Neural cell (in vitro differentiated cells): ENCODE results near the gene CNTNAP2.

Experiments
- CTCF ChIP-seq: fragments of 450-650 bp; IDR thresholded peaks from 2 replicates; pipeline ENCODE4 v1.5.1; 2014; ENCODE audit warnings: antibody characterized with exemption, mild to moderate bottlenecking, moderate library complexity; ENCODE audit not compliant: poor library complexity, severe bottlenecking
- POLR2AphosphoS5 ChIP-seq: IDR thresholded peaks from 2 replicates; pipeline ENCODE4 v1.6.1; 2012
- SMC3 ChIP-seq: fragments of 450-650 bp; conservative IDR thresholded peaks from 2 replicates; pipeline ENCODE4 v1.6.1; 2014; ENCODE audit warnings: antibody characterized with exemption, mild to moderate bottlenecking, moderate library complexity; ENCODE audit not compliant: poor library complexity
- TF ChIP-seq, protein P1 (sequence below): IDR thresholded peaks from 2 replicates; pipeline ENCODE4 v1.6.1; 2012; ENCODE audit warnings: borderline replicate concordance

DNA sequence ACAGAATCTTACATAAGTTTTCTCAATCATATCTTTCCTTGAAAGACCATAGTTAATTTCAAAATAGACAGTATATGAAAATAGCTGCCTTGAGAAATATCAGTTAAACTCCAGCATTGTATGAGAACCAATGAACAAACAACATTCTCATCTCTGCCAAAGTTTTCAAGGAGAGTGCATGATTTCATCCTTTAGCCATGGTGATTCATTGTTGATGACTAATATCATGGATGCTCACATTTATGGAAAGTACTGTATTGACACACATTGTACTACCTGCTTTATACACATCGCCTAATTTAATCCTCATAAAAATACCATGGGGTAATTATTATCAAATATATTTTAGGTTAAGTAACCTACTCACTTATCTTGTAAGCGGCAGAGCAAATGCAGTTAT lies 250.3 kb downstream of the CNTNAP2 start:
- TF ChIP-seq POLR2AphosphoS5 (no peak), CTCF (no peak), SMC3 (no peak)
- TF ChIP-seq, protein P1, sequence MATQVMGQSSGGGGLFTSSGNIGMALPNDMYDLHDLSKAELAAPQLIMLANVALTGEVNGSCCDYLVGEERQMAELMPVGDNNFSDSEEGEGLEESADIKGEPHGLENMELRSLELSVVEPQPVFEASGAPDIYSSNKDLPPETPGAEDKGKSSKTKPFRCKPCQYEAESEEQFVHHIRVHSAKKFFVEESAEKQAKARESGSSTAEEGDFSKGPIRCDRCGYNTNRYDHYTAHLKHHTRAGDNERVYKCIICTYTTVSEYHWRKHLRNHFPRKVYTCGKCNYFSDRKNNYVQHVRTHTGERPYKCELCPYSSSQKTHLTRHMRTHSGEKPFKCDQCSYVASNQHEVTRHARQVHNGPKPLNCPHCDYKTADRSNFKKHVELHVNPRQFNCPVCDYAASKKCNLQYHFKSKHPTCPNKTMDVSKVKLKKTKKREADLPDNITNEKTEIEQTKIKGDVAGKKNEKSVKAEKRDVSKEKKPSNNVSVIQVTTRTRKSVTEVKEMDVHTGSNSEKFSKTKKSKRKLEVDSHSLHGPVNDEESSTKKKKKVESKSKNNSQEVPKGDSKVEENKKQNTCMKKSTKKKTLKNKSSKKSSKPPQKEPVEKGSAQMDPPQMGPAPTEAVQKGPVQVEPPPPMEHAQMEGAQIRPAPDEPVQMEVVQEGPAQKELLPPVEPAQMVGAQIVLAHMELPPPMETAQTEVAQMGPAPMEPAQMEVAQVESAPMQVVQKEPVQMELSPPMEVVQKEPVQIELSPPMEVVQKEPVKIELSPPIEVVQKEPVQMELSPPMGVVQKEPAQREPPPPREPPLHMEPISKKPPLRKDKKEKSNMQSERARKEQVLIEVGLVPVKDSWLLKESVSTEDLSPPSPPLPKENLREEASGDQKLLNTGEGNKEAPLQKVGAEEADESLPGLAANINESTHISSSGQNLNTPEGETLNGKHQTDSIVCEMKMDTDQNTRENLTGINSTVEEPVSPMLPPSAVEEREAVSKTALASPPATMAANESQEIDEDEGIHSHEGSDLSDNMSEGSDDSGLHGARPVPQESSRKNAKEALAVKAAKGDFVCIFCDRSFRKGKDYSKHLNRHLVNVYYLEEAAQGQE: no peak
